VCaP (cell line): ENCODE measurements around the gene BLZF1.

ENCODE experiments used
- H3K27ac ChIP-seq: fragments of 450-650 bp; 2 replicates; pipeline ENCODE4 v1.5.1; 2017
- CTCF ChIP-seq: fragments of 450-650 bp; conservative IDR thresholded peaks from 2 replicates; pipeline ENCODE4 v1.5.1; 2017; ENCODE audit warnings: mild to moderate bottlenecking, moderate library complexity

BLZF1 gene

GRCh38 chr1:169367686-169368405, at the start of gene BLZF1, which contains the start of gene NME7:
Gene BLZF1, plus strand, starts transcription at chr1:169368195. Its CDS starts 1,328 bp downstream, at chr1:169369523.
Gene NME7, minus strand, starts transcription at chr1:169367797. Its CDS starts 87 bp downstream, at chr1:169367710.
- peak within 1 kb of the TSS; percentile 89 for H3K27ac ChIP-seq
- TF ChIP-seq CTCF: no peak

GRCh38 chr1:169318536-169319244, 49.3 kb upstream of the BLZF1 start:
- no peak for TF ChIP-seq CTCF
- no peak overlapping the region for H3K27ac ChIP-seq

- TF ChIP-seq CTCF: no peak
- no peak overlapping the region for H3K27ac ChIP-seq
Observed at GRCh38 chr1:169321539-169321938, 46.5 kb upstream of the BLZF1 start.

GRCh38 chr1:169322138-169322537, 45.9 kb upstream of the BLZF1 start:
- H3K27ac ChIP-seq: no peak overlapping the region

GRCh38 chr1:169325117-169325516, 42.9 kb upstream of the BLZF1 start:
- no peak overlapping the region for H3K27ac ChIP-seq

More at GRCh38 chr1:169322138-169322537, 45.9 kb upstream of the BLZF1 start:
- TF ChIP-seq CTCF: no peak

GRCh38 chr1:169326261-169326955, 41.6 kb upstream of the BLZF1 start:
- no peak overlapping the region for H3K27ac ChIP-seq

More at GRCh38 chr1:169325117-169325516, 42.9 kb upstream of the BLZF1 start:
- TF ChIP-seq CTCF: no peak

More at GRCh38 chr1:169326261-169326955, 41.6 kb upstream of the BLZF1 start:
- no peak for TF ChIP-seq CTCF
